GM13976 (cell line): ENCODE results near the gene PLB1.

ENCODE experiments used
- DNase-seq: peaks from one replicate; pipeline ENCODE4 v3.0.0; 2012; ENCODE audit warnings: low spot score
- in situ Hi-C: fragments of 300-500 bp; cut with MboI; formaldehyde crosslinking; loops from one replicate; pipeline ENCODE4 v1.12.0; 2022; ENCODE audit warnings: low sequenced_read_pairs, mixed read lengths, inconsistent platforms; ENCODE audit not compliant: unreplicated experiment
- TF ChIP-seq, protein P1 (sequence below): IDR thresholded peaks from 2 replicates; pipeline ENCODE4 v1.5.1; 2012; ENCODE audit warnings: borderline replicate concordance, mild to moderate bottlenecking; ENCODE audit not compliant: insufficient read depth; ENCODE audit errors: extremely low read depth, missing control alignments, control extremely low read depth

The PLB1 gene, protein sequence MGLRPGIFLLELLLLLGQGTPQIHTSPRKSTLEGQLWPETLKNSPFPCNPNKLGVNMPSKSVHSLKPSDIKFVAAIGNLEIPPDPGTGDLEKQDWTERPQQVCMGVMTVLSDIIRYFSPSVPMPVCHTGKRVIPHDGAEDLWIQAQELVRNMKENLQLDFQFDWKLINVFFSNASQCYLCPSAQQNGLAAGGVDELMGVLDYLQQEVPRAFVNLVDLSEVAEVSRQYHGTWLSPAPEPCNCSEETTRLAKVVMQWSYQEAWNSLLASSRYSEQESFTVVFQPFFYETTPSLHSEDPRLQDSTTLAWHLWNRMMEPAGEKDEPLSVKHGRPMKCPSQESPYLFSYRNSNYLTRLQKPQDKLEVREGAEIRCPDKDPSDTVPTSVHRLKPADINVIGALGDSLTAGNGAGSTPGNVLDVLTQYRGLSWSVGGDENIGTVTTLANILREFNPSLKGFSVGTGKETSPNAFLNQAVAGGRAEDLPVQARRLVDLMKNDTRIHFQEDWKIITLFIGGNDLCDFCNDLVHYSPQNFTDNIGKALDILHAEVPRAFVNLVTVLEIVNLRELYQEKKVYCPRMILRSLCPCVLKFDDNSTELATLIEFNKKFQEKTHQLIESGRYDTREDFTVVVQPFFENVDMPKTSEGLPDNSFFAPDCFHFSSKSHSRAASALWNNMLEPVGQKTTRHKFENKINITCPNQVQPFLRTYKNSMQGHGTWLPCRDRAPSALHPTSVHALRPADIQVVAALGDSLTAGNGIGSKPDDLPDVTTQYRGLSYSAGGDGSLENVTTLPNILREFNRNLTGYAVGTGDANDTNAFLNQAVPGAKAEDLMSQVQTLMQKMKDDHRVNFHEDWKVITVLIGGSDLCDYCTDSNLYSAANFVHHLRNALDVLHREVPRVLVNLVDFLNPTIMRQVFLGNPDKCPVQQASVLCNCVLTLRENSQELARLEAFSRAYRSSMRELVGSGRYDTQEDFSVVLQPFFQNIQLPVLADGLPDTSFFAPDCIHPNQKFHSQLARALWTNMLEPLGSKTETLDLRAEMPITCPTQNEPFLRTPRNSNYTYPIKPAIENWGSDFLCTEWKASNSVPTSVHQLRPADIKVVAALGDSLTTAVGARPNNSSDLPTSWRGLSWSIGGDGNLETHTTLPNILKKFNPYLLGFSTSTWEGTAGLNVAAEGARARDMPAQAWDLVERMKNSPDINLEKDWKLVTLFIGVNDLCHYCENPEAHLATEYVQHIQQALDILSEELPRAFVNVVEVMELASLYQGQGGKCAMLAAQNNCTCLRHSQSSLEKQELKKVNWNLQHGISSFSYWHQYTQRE (N-terminal part only)

DNA sequence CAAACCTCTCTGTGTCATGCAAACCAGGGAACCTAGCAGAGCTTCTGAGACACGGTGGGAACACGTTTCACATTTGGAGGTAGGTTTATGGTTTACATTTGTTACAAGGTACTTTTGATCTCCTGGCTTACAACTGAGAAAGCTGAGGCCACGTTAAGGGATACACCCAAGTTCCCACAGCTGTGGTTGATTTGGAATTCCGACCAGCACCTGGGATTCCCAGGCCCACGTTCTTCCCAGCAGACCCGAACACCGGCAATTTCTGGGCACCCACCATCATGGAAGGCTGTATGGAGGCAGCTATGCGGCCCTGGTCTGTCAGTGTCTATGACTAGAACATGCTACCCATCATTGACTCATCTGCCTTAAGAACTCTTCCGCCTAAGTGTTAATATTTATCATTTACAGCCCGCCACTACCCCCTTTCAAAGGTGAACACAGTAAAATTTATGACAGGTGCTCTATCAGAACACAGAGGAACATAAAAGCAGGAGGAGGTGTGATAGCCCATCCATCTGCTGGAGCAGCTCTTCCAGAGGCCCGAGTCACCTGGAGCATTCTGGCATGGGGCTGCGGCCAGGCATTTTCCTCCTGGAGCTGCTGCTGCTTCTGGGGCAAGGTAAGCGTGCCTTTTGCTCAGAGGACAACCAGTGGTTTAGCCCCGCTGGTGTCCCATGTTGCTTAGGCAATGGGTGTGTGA is at the start of gene PLB1:
Gene PLB1, plus strand, starts transcription at position 510 of the 700 bp plus-strand sequence. Its CDS starts 55 bp downstream, at position 565.
- TF ChIP-seq, protein P1, sequence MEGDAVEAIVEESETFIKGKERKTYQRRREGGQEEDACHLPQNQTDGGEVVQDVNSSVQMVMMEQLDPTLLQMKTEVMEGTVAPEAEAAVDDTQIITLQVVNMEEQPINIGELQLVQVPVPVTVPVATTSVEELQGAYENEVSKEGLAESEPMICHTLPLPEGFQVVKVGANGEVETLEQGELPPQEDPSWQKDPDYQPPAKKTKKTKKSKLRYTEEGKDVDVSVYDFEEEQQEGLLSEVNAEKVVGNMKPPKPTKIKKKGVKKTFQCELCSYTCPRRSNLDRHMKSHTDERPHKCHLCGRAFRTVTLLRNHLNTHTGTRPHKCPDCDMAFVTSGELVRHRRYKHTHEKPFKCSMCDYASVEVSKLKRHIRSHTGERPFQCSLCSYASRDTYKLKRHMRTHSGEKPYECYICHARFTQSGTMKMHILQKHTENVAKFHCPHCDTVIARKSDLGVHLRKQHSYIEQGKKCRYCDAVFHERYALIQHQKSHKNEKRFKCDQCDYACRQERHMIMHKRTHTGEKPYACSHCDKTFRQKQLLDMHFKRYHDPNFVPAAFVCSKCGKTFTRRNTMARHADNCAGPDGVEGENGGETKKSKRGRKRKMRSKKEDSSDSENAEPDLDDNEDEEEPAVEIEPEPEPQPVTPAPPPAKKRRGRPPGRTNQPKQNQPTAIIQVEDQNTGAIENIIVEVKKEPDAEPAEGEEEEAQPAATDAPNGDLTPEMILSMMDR: no peak
- DNase-seq: no peak
- in situ Hi-C loops: no loop called here

DNA sequence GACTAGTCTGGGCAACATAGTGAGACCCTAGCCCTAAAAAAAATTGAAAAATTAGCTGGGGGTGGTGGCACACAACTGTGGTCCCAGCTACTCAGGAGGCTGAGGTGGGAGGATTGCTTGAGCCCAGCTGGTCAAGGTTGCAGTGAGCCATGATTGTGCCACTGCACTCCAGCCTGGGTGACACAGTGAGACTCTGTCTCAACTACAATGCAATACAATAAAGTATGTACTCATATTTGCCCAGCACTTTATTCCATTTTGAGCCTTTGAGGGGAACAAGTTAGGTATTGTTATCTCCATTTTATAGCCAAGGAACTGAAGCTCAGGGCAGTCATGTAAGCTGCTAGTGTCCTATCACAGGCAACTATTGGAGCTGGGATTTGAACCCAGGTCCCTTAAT is 49.3 kb upstream of the PLB1 start:
- in situ Hi-C loops: no loop called here
- TF ChIP-seq, protein P1: no peak
- DNase-seq: no peak

DNA sequence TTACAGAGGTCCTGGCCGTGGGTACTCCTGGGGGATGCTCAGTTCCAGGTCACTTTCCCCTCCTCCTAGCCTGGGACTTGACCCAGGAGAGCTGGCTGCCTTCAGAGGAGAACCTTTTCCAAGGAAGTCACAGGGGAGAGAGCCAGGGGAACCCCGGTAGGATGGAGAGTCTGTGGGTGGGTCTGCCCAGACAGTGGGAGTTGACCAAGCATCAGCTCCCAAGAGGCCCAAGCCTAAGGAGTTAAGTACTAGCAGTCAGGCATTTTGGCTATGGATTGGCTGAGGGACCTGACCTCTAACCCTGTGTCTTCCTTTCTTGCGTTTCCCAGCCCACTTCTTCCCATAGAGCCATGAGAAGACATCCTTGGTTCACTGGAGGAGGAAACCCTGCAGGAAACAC is 48.8 kb upstream of the PLB1 start:
- in situ Hi-C loops: no loop called here
- TF ChIP-seq, protein P1: no peak
- no peak for DNase-seq

DNA sequence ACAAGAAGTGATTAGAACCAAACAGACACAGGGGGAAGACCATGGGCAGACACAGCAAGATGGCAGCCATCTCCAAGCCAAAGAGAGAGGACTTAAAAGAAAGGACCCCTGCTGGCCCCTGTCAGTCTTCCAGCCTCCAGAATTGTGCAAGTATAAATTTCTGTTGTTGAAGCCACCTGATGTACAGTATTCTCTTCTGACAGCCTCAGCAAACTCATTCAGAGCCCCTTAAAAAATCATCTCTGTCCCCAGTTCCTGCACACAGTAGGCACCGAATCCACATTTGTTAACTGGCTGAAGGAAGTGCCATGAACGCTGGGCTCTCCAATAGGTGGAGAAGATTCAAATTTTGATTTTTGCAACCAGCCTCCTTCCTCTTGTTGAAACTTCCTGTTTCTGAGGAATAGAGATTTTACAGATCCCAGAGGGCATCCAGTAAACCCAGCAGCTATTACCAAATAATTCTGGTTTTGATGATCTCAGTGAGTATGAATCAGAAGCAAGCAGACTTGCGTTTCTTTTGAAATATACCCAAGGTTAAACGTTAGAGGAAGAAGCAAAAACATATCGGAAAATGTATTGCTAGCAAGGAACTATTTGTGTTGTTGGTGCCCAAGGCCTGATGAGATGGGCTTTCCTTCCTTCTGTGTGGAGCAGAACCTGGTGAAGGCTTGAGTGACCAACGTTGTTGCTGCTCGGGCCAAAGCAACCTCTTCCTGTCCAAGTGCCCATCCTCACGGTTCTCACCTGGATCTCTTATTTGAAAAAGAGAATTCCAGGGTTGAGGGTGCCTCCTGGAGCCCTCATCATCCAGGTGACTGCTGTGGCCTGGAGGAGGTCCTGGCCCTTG is 47.7 kb upstream of the PLB1 start:
- no peak for DNase-seq
- in situ Hi-C loops: no loop called here
- TF ChIP-seq, protein P1: no peak

DNA sequence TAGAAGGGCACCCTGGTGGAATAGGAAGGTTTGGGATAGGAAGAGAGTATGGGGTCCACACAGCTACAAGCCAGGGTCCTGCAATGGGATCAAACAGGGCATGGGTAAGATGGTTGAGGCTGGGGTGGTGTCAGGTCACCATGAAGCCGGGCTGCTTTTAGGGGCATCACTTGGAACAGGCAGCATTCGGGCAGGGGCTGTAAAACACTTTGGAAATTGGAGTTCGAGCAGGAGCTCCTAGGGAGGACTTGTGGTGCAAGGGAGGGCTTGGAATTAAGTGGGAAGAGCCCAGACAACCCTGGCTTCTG is 47.1 kb upstream of the PLB1 start:
- DNase-seq: no peak
- in situ Hi-C loops: no loop called here
- TF ChIP-seq, protein P1: no peak
